NOMO-1 (cell line): ENCODE measurements around the gene RABGGTA.
A peak's percentile ranks its signal among the peaks of the same experiment; 100 is the strongest.

Experiments used
- DNase-seq, 2 experiments: peaks; one replicate each; lab custom pipeline; 2025; ENCODE audit not compliant: unreplicated experiment in 2 of 2; lab: John Stamatoyannopoulos, UW

RABGGTA gene

GRCh38 chr14:24271134-24271833 is at the start of gene RABGGTA:
Gene RABGGTA (minus strand): TSS chr14:24271597. CDS start chr14:24271115, 482 bp downstream.
- DNase-seq = peak; percentile 78 to 91

GRCh38 chr14:24317141-24317928 is 45.9 kb upstream of the RABGGTA start:
- no peak for DNase-seq

- DNase-seq = no peak
Measured at GRCh38 chr14:24316597-24316950, 45.2 kb upstream of the RABGGTA start.

- no peak for DNase-seq
Measured at GRCh38 chr14:24315807-24316596, 44.6 kb upstream of the RABGGTA start.

GRCh38 chr14:24315243-24315806 is 43.9 kb upstream of the RABGGTA start:
- DNase-seq = no peak

- no peak for DNase-seq
Measured at GRCh38 chr14:24314377-24315193, 43.2 kb upstream of the RABGGTA start.

GRCh38 chr14:24313913-24314312 is 42.5 kb upstream of the RABGGTA start:
- DNase-seq = peak; percentile 30 to 72

GRCh38 chr14:24312736-24313507 is 41.5 kb upstream of the RABGGTA start:
- peak; percentile 83 to 89 for DNase-seq

- DNase-seq = peak; percentile 14 to 75
Measured at GRCh38 chr14:24311837-24312615, 40.6 kb upstream of the RABGGTA start.

GRCh38 chr14:24310646-24311604 is 39.5 kb upstream of the RABGGTA start, which contains the start of gene LTB4R:
Gene LTB4R (plus strand): TSS chr14:24311502. CDS start chr14:24315652, 4,150 bp downstream.
- DNase-seq = peak; percentile 68 to 82

GRCh38 chr14:24310265-24310645 is 38.9 kb upstream of the RABGGTA start:
- DNase-seq = no peak

GRCh38 chr14:24309538-24310264 is 38.3 kb upstream of the RABGGTA start, which contains the start of gene LTB4R2:
Gene LTB4R2 (plus strand): TSS chr14:24310140. CDS start chr14:24310665, 525 bp downstream.
- no peak for DNase-seq

- DNase-seq = no peak
Measured at GRCh38 chr14:24308342-24309124, 37.1 kb upstream of the RABGGTA start.

- peak; percentile 37 to 60 for DNase-seq
Measured at GRCh38 chr14:24307575-24308341, 36.4 kb upstream of the RABGGTA start, which contains the start of gene CIDEB. Gene CIDEB (minus strand): TSS chr14:24307977. CDS start chr14:24307858, 119 bp downstream.

- no peak for DNase-seq
Measured at GRCh38 chr14:24307156-24307574, 35.8 kb upstream of the RABGGTA start.
